Mammary epithelial cell (primary cell): ENCODE results near the gene ZFHX3.

Experiments
- EZH2 ChIP-seq: IDR thresholded peaks from 2 replicates; pipeline ENCODE4 v1.6.1; 2012; ENCODE audit warnings: low read length, inconsistent platforms, borderline replicate concordance
- TF ChIP-seq, protein P1 (sequence below), 2 donors: IDR thresholded peaks in 1 of 2; conservative IDR thresholded peaks in 1 of 2; 2 replicates each; pipeline ENCODE4 v1.5.1; 2011 to 2012; ENCODE audit warnings: inconsistent platforms in 2 of 2, low read length in 2 of 2, mild to moderate bottlenecking in 2 of 2, control low read depth in 1 of 2, low read depth in 1 of 2; ENCODE audit not compliant: insufficient read depth in 1 of 2; ENCODE audit errors: extremely low read depth in 1 of 2

DNA sequence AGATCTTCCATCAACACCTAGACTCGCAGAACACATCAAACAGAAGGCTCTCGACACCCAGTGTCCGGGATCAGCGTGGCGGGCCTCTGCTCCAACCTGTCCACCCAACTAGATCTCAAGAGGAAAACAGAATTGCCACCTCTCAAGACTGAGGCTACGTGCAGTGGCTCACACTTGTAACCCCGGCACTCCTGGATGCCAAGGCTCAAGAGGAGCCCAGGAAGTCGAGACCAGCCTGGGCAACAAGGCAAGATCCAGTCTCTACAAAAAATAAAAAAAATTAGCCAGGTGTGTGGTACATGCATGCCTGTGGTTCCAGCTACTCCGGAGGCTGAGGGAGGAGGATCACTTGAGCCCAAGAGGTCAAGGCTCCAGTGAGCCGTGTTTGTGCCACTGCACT is 132.6 kb downstream of the ZFHX3 start:
- no peak for TF ChIP-seq EZH2
- TF ChIP-seq, protein P1, sequence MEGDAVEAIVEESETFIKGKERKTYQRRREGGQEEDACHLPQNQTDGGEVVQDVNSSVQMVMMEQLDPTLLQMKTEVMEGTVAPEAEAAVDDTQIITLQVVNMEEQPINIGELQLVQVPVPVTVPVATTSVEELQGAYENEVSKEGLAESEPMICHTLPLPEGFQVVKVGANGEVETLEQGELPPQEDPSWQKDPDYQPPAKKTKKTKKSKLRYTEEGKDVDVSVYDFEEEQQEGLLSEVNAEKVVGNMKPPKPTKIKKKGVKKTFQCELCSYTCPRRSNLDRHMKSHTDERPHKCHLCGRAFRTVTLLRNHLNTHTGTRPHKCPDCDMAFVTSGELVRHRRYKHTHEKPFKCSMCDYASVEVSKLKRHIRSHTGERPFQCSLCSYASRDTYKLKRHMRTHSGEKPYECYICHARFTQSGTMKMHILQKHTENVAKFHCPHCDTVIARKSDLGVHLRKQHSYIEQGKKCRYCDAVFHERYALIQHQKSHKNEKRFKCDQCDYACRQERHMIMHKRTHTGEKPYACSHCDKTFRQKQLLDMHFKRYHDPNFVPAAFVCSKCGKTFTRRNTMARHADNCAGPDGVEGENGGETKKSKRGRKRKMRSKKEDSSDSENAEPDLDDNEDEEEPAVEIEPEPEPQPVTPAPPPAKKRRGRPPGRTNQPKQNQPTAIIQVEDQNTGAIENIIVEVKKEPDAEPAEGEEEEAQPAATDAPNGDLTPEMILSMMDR (conservative IDR thresholded peaks at IDR 0.05 in 1 of 2, IDR thresholded peaks at IDR 0.05 in 1 of 2; ENCODE audit: extremely low read depth in 1 of 2, insufficient read depth in 1 of 2, low read depth in 1 of 2, low read length in 2 of 2) = no peak
